GM18861 (cell line): ENCODE results near the gene YIPF3.
"Not testable (repeated sequence)": the region's sequence is repeated elsewhere in the genome, so short reads cannot be mapped to it uniquely, and the experiment has no call there.

ENCODE experiments used
- ATAC-seq: cut with Tn5 transposase; IDR thresholded peaks from one replicate; pipeline ENCODE4 v1.9.1; 2021; ENCODE audit not compliant: unreplicated experiment

YIPF3 gene

DNA sequence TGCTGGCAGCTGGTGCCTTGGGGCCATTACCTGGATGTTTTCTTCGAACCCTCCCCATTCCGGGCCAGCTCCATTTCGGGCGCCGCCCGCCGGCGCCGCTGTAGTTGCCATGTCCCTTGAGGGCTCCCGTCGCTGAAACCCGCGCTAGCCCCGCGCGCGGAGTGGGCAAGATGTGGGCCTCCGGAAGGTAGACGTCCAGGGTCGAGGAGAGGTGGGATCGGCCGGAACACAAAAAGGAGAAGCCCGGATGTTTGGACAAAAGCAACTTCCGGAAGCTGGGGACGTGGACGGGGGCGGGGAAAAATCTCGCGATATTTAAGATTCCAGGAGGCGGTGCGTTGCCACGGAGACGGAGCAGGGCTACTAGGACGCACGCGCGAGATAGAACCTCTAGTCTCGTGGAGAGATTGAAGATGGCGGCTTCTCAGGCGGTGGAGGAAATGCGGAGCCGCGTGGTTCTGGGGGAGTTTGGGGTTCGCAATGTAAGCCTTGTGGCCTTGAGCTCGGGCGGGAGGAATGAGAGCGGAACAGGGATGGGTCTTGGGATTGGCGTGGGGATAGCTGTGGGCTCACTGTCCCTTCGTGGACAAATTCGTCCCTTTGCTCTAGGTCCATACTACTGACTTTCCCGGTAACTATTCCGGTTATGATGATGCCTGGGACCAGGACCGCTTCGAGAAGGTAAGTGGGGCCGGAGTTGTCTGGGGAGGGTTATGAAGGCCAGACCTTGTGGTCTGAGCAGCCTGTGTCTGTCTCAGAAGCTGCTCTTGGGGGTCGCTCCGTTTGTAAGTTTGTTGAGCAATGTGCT lies at the start of gene YIPF3, which contains the start of gene POLR1C:
YIPF3 (minus strand) TSS at position 230 of the 808 bp plus-strand sequence; CDS start at position 111, 119 bp downstream.
POLR1C (plus strand) TSS at position 393 of the 808 bp plus-strand sequence; CDS start at position 414, 21 bp downstream.
- ATAC-seq = peak; percentile 83

DNA sequence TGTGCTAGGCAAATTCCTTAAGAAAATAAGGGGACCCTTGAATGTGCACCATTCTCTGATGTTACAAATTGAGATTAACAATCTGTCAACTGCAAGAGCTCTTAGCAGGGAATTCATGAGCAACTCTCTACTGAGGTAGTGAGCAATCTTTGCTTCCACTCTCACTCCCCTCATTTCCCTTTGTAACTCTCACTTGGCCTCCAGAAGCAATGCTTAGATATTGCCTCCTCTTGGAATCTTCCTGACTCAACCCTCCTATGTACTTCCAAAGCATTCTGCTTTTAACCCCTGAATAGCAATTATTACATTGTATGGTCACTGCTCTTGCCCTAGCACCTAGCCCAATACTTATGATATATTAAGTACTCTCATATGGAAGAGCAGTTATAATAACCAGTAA lies 42.6 kb upstream of the YIPF3 start:
- no peak for ATAC-seq

DNA sequence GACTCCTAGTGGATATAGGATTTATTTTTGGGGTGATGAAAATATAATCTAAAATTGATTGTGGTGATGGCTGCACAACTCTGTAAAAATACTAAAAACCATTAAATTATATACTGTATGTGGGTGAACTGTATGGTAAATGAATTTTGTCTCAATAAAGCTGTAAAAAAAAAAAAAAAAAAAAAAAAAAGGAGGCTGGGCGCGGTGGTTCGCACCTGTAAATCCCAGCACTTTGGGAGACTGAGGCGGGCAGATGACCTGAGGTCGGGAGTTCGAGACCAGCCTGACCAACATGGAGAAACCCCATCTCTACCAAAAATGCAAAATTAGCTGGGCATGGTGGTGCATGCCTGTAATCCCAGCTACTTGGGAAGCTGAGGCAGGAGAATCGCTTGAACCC lies 40.9 kb upstream of the YIPF3 start:
- not testable (repeated sequence) for ATAC-seq

DNA sequence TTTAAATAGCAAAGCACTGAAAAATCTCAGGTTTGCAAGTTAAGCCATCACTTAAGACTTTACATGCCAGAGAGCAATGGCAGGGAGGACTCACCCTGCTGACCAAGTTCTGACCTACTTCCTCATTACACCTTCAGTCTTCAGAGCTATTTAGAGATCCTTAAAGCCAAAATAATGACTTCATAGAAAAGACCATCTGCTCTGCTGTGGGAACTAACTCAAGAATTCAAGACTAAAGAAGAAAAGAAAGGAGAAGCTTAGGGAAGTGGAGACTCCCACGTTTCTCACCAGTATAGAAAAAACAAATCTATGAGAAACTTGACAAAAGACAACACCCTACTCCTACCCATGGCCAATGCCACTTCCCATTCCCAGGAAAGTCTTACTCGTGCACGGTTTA lies 30.5 kb upstream of the YIPF3 start:
- ATAC-seq = no peak

DNA sequence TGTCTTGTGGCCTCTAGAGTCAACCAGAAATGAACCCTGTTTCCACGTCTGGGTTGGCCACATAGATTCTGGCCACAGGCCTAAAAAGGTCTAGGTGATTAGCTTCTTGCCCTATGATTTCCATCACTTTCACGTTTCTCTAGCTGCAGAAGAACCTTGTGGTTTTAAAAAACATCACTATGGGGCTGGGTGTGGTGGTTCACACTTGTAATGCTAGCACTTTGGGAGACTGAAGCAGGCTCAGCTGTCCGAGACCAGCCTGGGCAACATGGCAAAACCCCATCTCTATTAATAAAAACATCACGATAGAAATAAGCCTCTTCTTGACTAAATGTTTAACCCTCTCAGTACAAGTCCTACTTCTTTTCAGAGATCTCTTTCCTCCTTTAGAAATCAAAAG lies 27.7 kb upstream of the YIPF3 start:
- ATAC-seq = no peak

DNA sequence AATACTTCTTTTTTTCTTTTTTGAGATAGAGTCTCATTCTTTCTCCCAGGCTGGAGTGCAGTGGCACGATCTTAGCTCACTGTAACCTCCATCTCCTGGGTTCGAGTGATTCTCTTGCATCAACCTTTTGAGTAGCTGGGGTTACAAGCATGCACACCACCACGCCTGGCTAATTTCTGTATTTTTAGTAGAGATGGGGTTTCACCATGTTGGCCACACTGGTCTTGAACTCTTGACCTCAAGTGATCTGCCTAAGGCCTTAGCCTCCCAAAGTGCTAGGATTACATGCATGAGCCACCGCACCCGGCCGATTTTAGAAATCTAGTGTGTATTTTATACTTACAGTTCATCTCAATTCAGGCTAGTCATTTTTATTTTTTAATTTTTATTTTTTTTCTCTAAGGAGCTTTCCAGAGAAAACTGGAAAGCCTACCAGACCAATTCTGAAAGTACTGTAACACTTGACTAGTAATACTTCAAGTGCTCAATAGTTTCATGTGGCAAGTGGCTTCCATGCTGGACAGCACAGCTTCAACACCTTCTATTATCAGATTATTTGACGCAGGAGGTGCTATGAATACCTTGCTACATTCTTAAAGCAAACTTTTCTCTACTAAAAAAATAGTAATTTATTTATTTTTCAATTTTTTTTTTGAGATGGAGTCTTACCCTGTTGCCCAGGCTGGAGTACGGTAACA lies 25.2 kb upstream of the YIPF3 start:
- no peak for ATAC-seq

DNA sequence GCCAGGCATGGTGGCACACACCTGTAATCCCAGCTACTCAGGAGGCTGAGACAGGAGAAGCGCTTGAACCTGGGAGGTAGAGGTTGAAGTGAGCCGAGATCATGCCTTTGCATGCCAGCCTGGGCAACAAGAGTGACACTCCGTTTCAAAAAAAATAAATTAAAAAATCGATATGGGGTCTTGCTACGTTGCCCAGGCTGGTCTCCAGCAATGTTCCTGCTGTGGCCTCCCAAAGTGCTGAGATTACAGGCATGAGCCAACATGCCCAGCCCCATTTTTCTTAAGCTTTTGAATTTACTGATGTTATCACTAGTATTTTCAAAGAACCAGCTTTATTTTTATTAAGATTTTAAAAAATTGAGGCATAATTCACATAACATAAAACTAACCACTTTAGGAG lies 23.8 kb upstream of the YIPF3 start:
- no peak for ATAC-seq

DNA sequence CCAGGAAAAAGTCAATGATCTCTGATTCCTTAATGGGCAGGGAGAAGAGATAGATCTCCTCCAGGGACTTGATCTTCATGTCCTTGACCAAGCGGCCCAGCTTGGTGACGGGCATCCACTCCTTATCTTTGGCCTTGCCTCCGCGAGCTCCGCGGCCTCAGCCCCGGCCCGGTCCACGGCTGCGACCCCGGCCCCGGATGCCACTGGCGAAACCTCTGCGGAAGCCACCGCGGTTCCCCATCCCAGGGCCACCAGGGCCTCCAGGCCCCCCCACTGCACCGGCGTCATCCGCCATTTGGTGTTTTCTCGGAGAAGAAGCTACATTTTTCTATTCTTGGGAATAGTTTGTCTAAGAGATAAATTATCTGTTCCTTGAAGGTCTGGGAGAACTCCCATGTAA lies 22.7 kb upstream of the YIPF3 start:
- not testable (repeated sequence) for ATAC-seq

DNA sequence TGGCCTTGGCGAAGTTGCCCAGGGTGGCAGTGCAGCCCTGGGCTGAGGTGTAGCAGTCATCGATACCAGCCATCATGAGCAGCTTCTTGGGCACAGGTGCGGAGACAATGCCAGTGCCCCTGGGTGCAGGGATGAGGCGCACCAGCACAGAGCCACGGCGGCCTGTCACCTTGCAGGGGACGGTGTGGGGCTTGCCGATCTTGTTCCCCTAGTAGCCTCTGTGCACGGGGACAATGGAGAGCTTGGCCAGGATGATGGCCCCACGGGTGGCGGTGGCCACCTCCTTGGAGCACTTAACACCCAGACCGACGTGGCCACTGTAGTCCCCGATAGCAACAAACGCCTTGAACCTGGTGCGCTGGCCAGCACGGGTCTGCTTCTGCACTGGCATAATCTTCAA lies 22.3 kb upstream of the YIPF3 start:
- ATAC-seq = not testable (repeated sequence)

DNA sequence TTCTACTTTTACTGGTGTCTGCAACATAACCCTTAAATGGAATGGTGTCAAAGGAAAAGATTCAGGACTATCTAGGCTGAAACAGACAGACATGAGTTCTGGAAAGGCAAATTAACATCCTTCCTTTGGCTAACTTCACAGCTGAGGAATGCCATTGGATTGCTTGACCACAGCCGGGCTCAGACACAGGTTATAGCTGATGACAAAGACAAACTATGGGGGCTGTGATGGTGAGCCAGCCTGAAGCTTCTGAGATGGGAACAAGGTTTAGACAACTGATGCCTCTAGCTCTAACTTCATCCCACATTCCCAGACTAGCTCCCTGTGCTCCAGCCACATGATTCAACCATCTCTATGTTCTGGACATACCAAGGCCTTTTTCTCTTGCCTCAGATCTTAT lies 15.5 kb upstream of the YIPF3 start:
- no peak for ATAC-seq

DNA sequence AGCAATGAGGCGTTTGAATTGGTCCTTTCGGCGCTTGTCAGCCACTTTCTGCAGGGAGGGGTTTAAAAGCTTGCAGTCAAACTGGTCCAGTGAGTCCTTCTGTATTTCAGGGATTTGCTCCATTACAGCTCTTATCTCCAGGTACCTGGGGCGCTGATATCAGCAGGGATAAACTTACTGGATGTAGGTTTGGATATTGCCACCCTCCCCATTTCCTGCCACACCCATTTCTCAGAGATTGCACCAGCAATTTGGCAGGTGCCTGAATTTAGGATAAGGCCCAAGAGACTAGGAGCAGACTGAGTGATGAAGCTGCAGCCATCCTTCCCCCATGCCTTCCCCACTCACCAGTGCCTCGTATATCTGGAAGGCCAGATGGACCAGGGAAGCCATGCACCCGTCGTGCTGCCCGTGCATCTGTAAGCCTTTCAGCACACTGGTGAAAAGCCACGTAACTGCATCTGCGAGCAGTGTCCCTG lies 7.8 kb upstream of the YIPF3 start:
- no peak for ATAC-seq

DNA sequence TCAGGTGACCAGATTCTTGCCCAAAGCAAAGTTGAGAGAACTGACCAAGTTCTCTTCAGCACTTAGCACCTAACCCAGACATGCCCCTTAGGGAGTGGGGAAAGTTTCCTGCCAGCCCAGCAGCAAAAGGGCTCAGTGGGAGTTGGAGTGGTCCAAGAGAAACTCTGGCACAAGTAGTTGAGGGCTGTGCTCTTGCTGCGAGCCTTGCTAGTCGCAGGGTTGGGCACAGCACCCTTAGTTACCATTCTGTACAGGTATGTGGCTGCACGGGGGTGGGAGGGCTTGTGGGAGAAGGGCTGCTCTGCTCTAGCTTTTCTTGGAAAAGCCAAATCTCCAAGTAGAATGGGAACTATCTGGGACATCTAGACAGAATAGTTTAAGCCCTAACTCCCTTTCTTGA lies 6.6 kb upstream of the YIPF3 start:
- no peak for ATAC-seq

DNA sequence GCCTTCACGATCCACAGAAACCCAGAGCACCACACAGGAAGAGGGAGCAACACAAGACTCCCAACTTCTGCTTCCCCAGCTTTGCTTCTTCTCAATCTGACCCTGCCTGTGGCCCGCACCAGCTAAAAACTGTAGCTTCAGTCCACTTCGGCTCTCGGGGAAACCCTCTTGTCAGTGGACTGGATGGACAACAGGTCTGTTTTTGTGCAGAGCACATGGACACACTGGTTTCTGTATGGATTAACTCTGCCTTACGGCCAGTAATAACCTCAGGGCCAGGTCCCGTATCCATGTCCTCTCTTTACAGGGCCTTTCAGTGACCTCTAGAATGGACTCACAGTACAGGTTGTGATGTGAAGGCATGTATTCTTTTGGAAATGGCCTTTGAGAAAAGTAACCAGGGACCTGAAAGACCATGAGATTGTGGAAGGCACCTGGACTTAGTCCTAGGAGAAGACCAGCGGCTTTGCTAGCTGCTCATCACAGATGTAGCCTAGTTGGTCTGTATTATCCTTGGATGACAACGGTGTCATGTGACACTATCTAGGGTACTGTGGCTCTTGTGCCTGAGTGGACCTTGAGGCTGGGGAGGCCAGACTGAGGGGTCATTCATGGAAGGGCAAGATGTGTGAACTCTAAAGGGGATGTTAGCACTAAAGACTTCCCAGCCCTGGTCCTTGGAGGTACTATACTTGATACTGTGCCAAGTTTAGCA lies 6.0 kb upstream of the YIPF3 start:
- ATAC-seq = no peak

DNA sequence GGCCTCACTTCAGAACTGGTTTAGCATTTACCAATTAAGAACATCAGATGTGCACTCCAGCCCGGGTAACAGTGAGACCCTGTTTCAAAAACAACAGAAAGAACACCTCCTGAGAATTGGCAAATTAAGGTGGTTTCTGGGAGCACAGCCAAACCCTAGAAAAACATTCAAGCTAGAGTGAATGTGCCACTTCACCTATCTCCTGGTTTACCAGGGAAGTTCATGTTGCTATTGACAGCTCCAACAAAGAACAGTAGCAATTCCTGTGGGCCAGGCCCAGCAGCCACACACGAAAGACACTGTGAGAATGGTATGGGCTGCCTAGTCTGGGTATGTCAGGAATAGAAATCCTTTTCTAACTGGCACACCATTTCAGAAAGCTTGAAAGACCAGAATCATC lies 5.1 kb upstream of the YIPF3 start:
- no peak for ATAC-seq

DNA sequence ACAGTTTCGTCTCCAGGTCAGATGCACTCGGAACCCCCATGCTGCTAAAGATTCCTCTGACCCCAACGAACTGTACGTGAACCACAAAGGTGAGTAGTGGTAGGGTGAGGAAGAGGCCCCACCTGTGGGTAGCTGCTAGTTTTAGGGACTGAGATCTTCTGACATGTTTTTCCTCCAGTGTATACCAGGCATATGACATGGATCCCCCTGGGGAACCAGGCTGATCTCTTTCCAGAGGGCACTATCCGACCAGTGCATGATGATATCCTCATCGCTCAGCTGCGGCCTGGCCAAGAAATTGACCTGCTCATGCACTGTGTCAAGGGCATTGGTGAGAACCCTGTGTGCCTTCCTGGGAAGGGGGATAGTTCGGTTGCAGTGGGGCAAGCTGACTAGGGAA lies 3.4 kb upstream of the YIPF3 start:
- ATAC-seq = no peak

DNA sequence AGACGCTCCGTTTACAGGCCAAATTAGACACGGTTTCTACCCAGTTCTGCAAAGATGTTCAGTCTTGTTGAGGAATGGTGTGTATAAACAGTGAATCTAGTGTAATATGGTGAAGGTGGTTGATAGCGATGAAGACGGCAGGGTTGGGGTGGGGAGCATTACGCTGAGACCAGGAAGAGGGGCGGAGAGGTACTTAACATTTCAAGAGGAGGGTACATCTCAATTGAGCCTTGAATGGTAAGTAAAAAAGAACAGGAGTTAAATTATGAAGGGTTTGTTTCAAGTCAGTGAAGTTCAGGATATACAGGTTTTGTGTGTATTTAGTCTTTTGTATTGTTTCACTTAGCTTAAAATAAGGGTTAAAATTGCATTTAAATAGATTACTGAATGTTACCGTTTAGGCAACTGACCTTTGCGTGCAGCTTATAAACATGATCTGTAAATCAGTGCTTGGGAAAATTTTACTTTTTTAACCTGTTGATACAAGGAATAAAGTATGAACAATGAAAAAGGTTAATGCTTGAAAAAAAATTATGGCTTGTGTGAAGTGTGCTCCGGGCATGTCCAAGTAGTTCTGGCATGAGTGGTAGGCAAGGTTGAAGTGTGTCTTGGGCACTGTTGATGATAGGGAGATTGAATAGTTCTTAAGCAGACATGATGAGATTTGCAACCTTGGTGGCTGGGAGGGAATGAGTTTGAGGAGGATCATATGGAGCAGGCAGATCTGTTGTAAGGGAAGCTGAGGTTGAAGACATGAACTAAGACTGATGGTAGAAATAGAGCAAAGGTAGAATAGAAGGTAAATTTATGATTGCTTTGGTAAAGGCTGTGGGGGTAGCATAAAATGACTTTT lies 1.0 kb upstream of the YIPF3 start:
- ATAC-seq = no peak

DNA sequence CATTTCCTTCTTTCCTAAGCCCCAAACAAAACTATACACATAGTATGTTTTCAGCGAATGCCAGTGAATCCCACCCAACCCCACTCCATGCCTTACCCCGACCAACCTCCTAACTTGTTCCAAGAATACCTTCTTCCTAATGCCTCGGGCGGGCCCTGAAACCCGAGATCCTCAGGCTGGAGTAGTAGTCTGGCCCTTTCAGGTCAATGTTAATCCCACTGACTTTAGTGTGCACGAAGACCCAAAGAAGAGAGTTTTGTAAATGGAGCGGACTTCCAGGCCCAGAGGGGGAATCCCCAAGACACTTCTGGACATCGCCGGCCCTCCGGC lies 394 bp downstream of the YIPF3 start:
- no peak for ATAC-seq

DNA sequence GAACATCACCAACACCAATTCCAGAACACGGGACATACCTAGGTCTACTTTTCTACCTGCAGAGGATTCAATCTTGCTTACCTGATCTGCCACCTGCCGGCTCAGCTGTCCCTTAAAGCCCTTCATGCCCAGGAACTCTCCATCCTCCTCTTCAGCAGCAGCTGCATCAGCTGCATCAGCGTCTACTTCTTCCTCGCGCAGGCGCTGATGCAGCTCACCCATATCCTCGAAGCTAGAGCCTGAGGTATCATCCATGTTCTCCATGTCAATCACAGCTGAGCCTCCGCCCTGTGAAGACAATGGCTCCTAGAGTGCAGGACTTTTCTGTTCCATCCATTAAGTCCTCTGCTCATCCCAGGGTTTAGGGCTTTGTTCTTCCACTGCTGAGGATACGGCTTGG lies 918 bp downstream of the YIPF3 start:
- ATAC-seq = no peak

DNA sequence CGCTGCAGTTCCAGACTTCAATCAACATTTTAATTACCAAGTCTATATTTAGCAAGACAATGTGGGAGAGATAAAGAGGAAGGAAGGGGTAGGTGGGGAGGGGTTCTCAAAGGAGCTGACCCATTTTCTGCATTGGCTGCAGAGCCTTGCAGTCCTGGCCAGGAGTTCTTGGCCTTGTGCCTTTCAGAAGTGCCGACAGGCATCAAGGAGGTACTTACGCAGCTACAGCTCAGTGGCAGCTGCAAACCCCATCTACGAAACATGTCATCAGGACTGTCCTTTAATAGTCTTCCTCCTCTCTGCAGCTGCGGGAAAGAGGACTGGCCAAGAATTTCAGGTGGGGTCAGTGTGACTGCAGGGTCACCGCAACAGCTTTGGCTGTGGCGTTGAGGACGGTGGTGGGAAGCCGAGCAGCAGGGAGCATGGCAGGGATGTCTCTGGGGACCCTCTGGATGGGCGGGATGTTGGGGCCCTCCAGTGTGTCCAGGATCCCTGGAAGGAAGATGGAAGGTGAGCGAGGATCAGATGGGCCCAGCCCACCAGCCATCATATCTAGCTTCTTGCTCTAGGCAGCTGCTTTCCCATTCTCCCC lies 4.8 kb downstream of the YIPF3 start:
- no peak for ATAC-seq

DNA sequence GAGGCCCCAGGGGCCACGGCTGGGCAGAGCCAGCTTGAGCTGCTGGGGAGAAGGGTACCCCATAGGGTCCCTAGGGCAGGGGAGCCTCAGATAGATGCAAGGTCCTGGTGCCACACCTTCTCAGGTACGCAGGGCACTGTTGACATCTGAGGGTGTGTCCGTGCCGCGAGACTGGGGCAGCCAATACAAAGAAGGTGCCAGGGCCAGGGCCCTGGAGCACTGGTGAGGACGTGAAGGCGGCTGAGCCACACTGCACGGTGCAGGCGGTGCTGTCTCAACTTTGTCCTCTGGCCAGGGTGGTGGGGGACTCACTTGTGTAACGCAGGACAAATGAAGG lies 5.9 kb downstream of the YIPF3 start:
- ATAC-seq = no peak
